ENCODE measurements around the gene ABCD1.

Gene ABCD1

GRCh38 chrX:153764786-153765137, 40.1 kb downstream of the ABCD1 start:
- DNase-seq, result no peak
- no peaks in the 10 kb centered on the region for H3K36me3 ChIP-seq (ENCODE audit: control insufficient read depth in 1 of 2, insufficient read depth in 2 of 2, low read length in 2 of 2)
- H2BK5ac ChIP-seq (ENCODE audit: low read depth, low read length, poor library complexity), result no peak overlapping the region
- no CpG with 5 or more reads among the region's 7 CpGs for WGBS (ENCODE audit: extremely low coverage, insufficient coverage, insufficient read length)
- H4K91ac ChIP-seq (ENCODE audit: low read depth, low read length), result no peak overlapping the region
- H4K8ac ChIP-seq (ENCODE audit: low read depth, low read length), result no peak overlapping the region
- no peak overlapping the region for H3K27ac ChIP-seq (ENCODE audit: low read depth, low read length)
- H3K14ac ChIP-seq (ENCODE audit: low read length), result no peak overlapping the region
- H3K23ac ChIP-seq (ENCODE audit: low read length), result no peak overlapping the region
- H3K4ac ChIP-seq (ENCODE audit: low read depth, low read length), result no peak overlapping the region
- H2AK5ac ChIP-seq (ENCODE audit: low read length), result no peak overlapping the region
- H4K12ac ChIP-seq (ENCODE audit: low read depth, low read length), result no peak overlapping the region
- no peaks in the 10 kb centered on the region for H3K4me1 ChIP-seq (ENCODE audit: control insufficient read depth in 1 of 2, insufficient read depth in 2 of 2, low read length in 2 of 2)
- no peaks in the 10 kb centered on the region for H3K79me2 ChIP-seq (ENCODE audit: control insufficient read depth, insufficient read depth, low read length, poor library complexity)
- no peak overlapping the region for H3K4me3 ChIP-seq (ENCODE audit: low read depth, low read length)
- no peak overlapping the region for H2BK12ac ChIP-seq (ENCODE audit: low read length)
- H3K9ac ChIP-seq (ENCODE audit: low read length), result no peak overlapping the region
- H3K79me1 ChIP-seq (ENCODE audit: low read length), result no peaks in the 10 kb centered on the region
- no peak overlapping the region for H3K4me2 ChIP-seq (ENCODE audit: low read length)
- H3K9me3 ChIP-seq (ENCODE audit: insufficient read depth, low read depth, low read length), result no peaks in the 10 kb centered on the region
- no peak overlapping the region for H2AFZ ChIP-seq (ENCODE audit: insufficient read depth, low read length, poor library complexity)
- H3K18ac ChIP-seq (ENCODE audit: low read length), result no peak overlapping the region
- no peaks in the 10 kb centered on the region for H3K27me3 ChIP-seq (ENCODE audit: insufficient read depth, low read length)
- no peak overlapping the region for H2BK120ac ChIP-seq (ENCODE audit: insufficient read depth, low read length, poor library complexity)

GRCh38 chrX:153765138-153766079, 40.8 kb downstream of the ABCD1 start:
- Histone ChIP-seq H3K14ac (ENCODE audit: low read length) (no peak overlapping the region), H3K36me3 (ENCODE audit: control insufficient read depth in 1 of 2, insufficient read depth in 2 of 2, low read length in 2 of 2) (no peaks in the 10 kb centered on the region), H2AK5ac (ENCODE audit: low read length) (no peak overlapping the region), H3K23ac (ENCODE audit: low read length) (no peak overlapping the region), H3K4me3 (ENCODE audit: low read depth, low read length) (no peak overlapping the region), H3K9me3 (ENCODE audit: insufficient read depth, low read depth, low read length) (no peaks in the 10 kb centered on the region), H4K8ac (ENCODE audit: low read depth, low read length) (no peak overlapping the region), H3K18ac (ENCODE audit: low read length) (no peak overlapping the region), H4K12ac (ENCODE audit: low read depth, low read length) (no peak overlapping the region), H3K4me1 (ENCODE audit: control insufficient read depth in 1 of 2, insufficient read depth in 2 of 2, low read length in 2 of 2) (no peaks in the 10 kb centered on the region), H2BK5ac (ENCODE audit: low read depth, low read length, poor library complexity) (no peak overlapping the region), H3K79me2 (ENCODE audit: control insufficient read depth, insufficient read depth, low read length, poor library complexity) (no peaks in the 10 kb centered on the region), H2AFZ (ENCODE audit: insufficient read depth, low read length, poor library complexity) (no peak overlapping the region), H3K27ac (ENCODE audit: low read depth, low read length) (no peak overlapping the region), H2BK12ac (ENCODE audit: low read length) (no peak overlapping the region), H2BK120ac (ENCODE audit: insufficient read depth, low read length, poor library complexity) (no peak overlapping the region), H4K91ac (ENCODE audit: low read depth, low read length) (no peak overlapping the region), H3K9ac (ENCODE audit: low read length) (no peak overlapping the region), H3K27me3 (ENCODE audit: insufficient read depth, low read length) (no peaks in the 10 kb centered on the region), H3K4me2 (ENCODE audit: low read length) (no peak overlapping the region), H3K4ac (ENCODE audit: low read depth, low read length) (no peak overlapping the region), H3K79me1 (ENCODE audit: low read length) (no peaks in the 10 kb centered on the region)
- WGBS (ENCODE audit: extremely low coverage, insufficient coverage, insufficient read length), result no CpG with 5 or more reads among the region's 27 CpGs
- DNase-seq, result no peak

- H3K27me3 ChIP-seq (ENCODE audit: insufficient read depth, low read length), result no peaks in the 10 kb centered on the region
- no peak overlapping the region for H2BK120ac ChIP-seq (ENCODE audit: insufficient read depth, low read length, poor library complexity)
- no peak overlapping the region for H3K4ac ChIP-seq (ENCODE audit: low read depth, low read length)
- no peaks in the 10 kb centered on the region for H3K79me2 ChIP-seq (ENCODE audit: control insufficient read depth, insufficient read depth, low read length, poor library complexity)
- H4K91ac ChIP-seq (ENCODE audit: low read depth, low read length), result no peak overlapping the region
- H2BK12ac ChIP-seq (ENCODE audit: low read length), result no peak overlapping the region
- peak in 1 of 2 donors; percentile 18 for DNase-seq
- WGBS (ENCODE audit: extremely low coverage, insufficient coverage, insufficient read length), result no CpG with 5 or more reads among the region's 21 CpGs
- no peak overlapping the region for H3K4me3 ChIP-seq (ENCODE audit: low read depth, low read length)
- H4K12ac ChIP-seq (ENCODE audit: low read depth, low read length), result no peak overlapping the region
- no peaks in the 10 kb centered on the region for H3K36me3 ChIP-seq (ENCODE audit: control insufficient read depth in 1 of 2, insufficient read depth in 2 of 2, low read length in 2 of 2)
- no peaks in the 10 kb centered on the region for H3K79me1 ChIP-seq (ENCODE audit: low read length)
- H3K4me1 ChIP-seq (ENCODE audit: control insufficient read depth in 1 of 2, insufficient read depth in 2 of 2, low read length in 2 of 2), result no peaks in the 10 kb centered on the region
- no peak overlapping the region for H3K4me2 ChIP-seq (ENCODE audit: low read length)
- H3K23ac ChIP-seq (ENCODE audit: low read length), result no peak overlapping the region
- no peak overlapping the region for H3K27ac ChIP-seq (ENCODE audit: low read depth, low read length)
- no peak overlapping the region for H2AFZ ChIP-seq (ENCODE audit: insufficient read depth, low read length, poor library complexity)
- H2BK5ac ChIP-seq (ENCODE audit: low read depth, low read length, poor library complexity), result no peak overlapping the region
- H3K9ac ChIP-seq (ENCODE audit: low read length), result no peak overlapping the region
- no peak overlapping the region for H3K14ac ChIP-seq (ENCODE audit: low read length)
- H4K8ac ChIP-seq (ENCODE audit: low read depth, low read length), result no peak overlapping the region
- H3K18ac ChIP-seq (ENCODE audit: low read length), result no peak overlapping the region
- no peaks in the 10 kb centered on the region for H3K9me3 ChIP-seq (ENCODE audit: insufficient read depth, low read depth, low read length)
- no peak overlapping the region for H2AK5ac ChIP-seq (ENCODE audit: low read length)
These were observed 41.6 kb downstream of the ABCD1 start for GRCh38 chrX:153766098-153766817.

GRCh38 chrX:153766871-153767673, 42.4 kb downstream of the ABCD1 start:
- Histone ChIP-seq H3K36me3 (ENCODE audit: control insufficient read depth in 1 of 2, insufficient read depth in 2 of 2, low read length in 2 of 2) (no peaks in the 10 kb centered on the region), H2BK120ac (ENCODE audit: insufficient read depth, low read length, poor library complexity) (no peak overlapping the region), H3K27me3 (ENCODE audit: insufficient read depth, low read length) (no peaks in the 10 kb centered on the region), H3K23ac (ENCODE audit: low read length) (no peak overlapping the region), H2AFZ (ENCODE audit: insufficient read depth, low read length, poor library complexity) (no peak overlapping the region), H4K12ac (ENCODE audit: low read depth, low read length) (no peak overlapping the region), H3K27ac (ENCODE audit: low read depth, low read length) (no peak overlapping the region), H3K9me3 (ENCODE audit: insufficient read depth, low read depth, low read length) (no peaks in the 10 kb centered on the region), H4K91ac (ENCODE audit: low read depth, low read length) (no peak overlapping the region), H3K4ac (ENCODE audit: low read depth, low read length) (no peak overlapping the region), H2BK12ac (ENCODE audit: low read length) (no peak overlapping the region), H2AK5ac (ENCODE audit: low read length) (no peak overlapping the region), H3K9ac (ENCODE audit: low read length) (no peak overlapping the region), H3K14ac (ENCODE audit: low read length) (no peak overlapping the region), H4K8ac (ENCODE audit: low read depth, low read length) (no peak overlapping the region), H3K18ac (ENCODE audit: low read length) (no peak overlapping the region), H3K79me1 (ENCODE audit: low read length) (no peaks in the 10 kb centered on the region), H3K79me2 (ENCODE audit: control insufficient read depth, insufficient read depth, low read length, poor library complexity) (no peaks in the 10 kb centered on the region), H3K4me1 (ENCODE audit: control insufficient read depth in 1 of 2, insufficient read depth in 2 of 2, low read length in 2 of 2) (no peaks in the 10 kb centered on the region), H3K4me3 (ENCODE audit: low read depth, low read length) (no peak overlapping the region), H3K4me2 (ENCODE audit: low read length) (no peak overlapping the region), H2BK5ac (ENCODE audit: low read depth, low read length, poor library complexity) (no peak overlapping the region)
- WGBS (ENCODE audit: extremely low coverage, insufficient coverage, insufficient read length), result no CpG with 5 or more reads among the region's 56 CpGs
- no peak for DNase-seq

Data from trophoblast cell (in vitro differentiated cells and primary cell).